LNCAP (cell line): ENCODE data around the gene KLF7.

ENCODE experiments used
- CTCF ChIP-seq: fragments of 450-650 bp; IDR thresholded peaks from 2 replicates; pipeline ENCODE4 v1.5.1; 2017; ENCODE audit warnings: mild to moderate bottlenecking

KLF7 gene

GRCh38 chr2:207143215-207144172 lies 22.3 kb downstream of the KLF7 start:
- TF ChIP-seq CTCF, result no peak

GRCh38 chr2:207142461-207142860 lies 23.3 kb downstream of the KLF7 start:
- no peak for TF ChIP-seq CTCF

- TF ChIP-seq CTCF, result no peak
These were observed 24.4 kb downstream of the KLF7 start for GRCh38 chr2:207141386-207141785.

- TF ChIP-seq CTCF, result no peak
These were observed 25.5 kb downstream of the KLF7 start for GRCh38 chr2:207140265-207140664.

- no peak for TF ChIP-seq CTCF
These were observed 26.2 kb downstream of the KLF7 start for GRCh38 chr2:207139552-207139951.

GRCh38 chr2:207138627-207139297 lies 27.0 kb downstream of the KLF7 start:
- TF ChIP-seq CTCF, result no peak

GRCh38 chr2:207137596-207138337 lies 28.0 kb downstream of the KLF7 start:
- TF ChIP-seq CTCF, result no peak
